K562 (cell line): Measurements from ENCODE around the gene ZNF140.

Experiments used
- RAD51 ChIP-seq: fragments of 450-650 bp; IDR thresholded peaks from 2 replicates; pipeline ENCODE4 v1.7.1; 2016; ENCODE audit warnings: low read depth, mild to moderate bottlenecking, borderline replicate concordance
- RBM39 ChIP-seq: fragments of 200-400 bp; formaldehyde crosslinking; optimal IDR thresholded peaks from 2 replicates; pipeline ENCODE3; 2018; ENCODE audit warnings: low read depth, low read length

- TF ChIP-seq RBM39 (no peak), RAD51 (no peak)
These were observed 547 bp downstream of the ZNF140 start for GRCh38 chr12:133081159-133081780.
